SH-SY5Y (cell line): ENCODE data around the gene RNF208.

Experiments used
- GATA2 ChIP-seq: IDR thresholded peaks from 2 replicates; pipeline ENCODE4 v1.6.1; 2011; ENCODE audit warnings: mild to moderate bottlenecking, low read depth, low read length
- GATA3 ChIP-seq: IDR thresholded peaks from 2 replicates; pipeline ENCODE4 v1.6.1; 2011; ENCODE audit warnings: low read depth, mild to moderate bottlenecking, low read length, moderate library complexity

DNA sequence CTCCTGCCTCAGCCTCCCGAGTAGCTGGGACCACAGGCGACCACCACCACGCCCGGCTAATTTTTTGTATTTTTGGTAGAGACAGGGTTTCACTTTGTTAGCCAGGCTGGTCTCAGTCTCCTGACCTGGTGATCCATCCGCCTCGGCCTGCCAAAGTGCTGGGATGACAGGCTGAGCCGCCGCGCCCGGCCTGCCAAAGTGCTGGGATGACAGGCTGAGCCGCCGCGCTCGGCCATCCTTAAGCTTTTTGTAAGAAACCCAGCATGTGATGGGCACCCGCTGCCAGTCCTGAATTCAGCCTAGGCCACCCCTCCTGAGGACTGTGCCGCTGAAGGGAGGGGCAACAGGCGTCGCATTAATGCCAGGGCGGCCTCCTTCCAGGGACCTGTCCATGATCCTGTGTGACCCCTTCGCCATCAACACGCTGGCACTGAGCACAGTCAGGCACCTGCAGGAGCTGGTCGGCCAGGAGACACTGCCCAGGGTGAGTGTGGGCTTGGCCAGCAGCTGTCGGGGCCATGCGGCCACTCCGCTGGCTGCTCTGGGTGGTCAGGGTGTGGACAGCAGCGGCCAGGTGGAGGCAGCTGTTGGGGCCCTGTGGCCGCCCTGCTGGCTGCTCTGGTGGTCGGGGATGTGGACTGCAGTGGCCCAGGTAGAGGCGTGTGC lies 43.6 kb upstream of the RNF208 start:
- TF ChIP-seq GATA2 (no peak), GATA3 (no peak)
